WERI-Rb-1 (cell line): ENCODE data around the gene AGAP1.

Experiments used
- DNase-seq: peaks from one replicate; pipeline ENCODE4 v3.0.0-alpha.2; 2020
- H3K27ac ChIP-seq: fragments of 250-450 bp; sonication (Bioruptor Pico); 2 replicates; pipeline ENCODE4 v1.5.1; 2020; ENCODE audit warnings: mild to moderate bottlenecking, moderate library complexity
- H3K27me3 ChIP-seq: fragments of 250-450 bp; sonication (Bioruptor Pico); 2 replicates; pipeline ENCODE4 v1.5.1; 2021; ENCODE audit warnings: mild to moderate bottlenecking, low read depth, moderate library complexity; ENCODE audit not compliant: insufficient read depth, severe bottlenecking
- H3K36me3 ChIP-seq: fragments of 250-450 bp; sonication (Bioruptor Pico); 2 replicates; pipeline ENCODE4 v1.5.1; 2020; ENCODE audit warnings: mild to moderate bottlenecking, moderate library complexity
- H3K4me3 ChIP-seq: 2 replicates; pipeline ENCODE4 v1.5.1; 2011; ENCODE audit warnings: low read depth, mild to moderate bottlenecking, control low read depth, low read length
- H3K9me3 ChIP-seq: fragments of 250-450 bp; sonication (Bioruptor Pico); 2 replicates; pipeline ENCODE4 v1.5.1; 2021; ENCODE audit warnings: mild to moderate bottlenecking, moderate library complexity; ENCODE audit not compliant: severe bottlenecking
- TF ChIP-seq, protein P1 (sequence below): IDR thresholded peaks from 2 replicates; pipeline ENCODE4 v1.5.1; 2011; ENCODE audit warnings: low read depth, mild to moderate bottlenecking, control low read depth, inconsistent platforms, low read length

The AGAP1 gene

DNA sequence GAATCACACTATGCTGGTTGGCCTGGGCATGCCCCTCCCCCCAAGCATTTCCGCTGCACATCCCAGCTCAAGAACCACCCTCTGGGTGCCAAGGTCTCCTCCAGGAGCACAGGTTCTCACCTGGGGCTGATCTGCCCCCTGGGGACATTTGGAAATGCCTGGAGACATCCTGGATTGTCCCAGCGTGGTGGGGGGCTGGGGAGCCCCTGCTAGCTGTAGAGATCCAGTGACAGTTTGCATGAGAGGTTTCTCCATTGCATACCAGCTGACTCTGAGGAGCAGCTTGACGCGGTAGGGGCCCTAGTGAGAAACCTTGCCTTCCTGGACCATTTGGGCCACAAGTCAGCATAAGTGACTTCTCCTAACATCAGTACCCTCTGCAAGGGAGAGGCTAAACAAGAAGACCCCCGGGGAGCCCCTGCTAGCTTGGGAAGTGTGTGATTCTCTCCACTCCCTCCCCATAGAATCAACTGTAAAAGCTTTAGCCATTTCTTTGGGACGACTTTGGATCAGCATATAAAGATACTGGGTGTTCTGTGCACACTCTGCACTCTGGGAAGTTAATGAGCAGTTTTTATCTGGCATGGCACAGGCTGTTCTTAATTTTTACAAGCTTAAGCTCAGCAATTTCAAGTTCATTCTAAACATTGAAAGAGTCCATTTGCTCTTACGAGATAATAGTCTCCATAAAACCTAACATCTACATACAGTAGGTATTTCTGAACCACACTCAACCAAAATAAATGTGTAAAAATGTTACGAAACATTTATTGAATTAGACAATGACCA, 580.2 kb downstream of the AGAP1 start:
- H3K36me3 ChIP-seq = peaks cover 14% of the 10 kb centered on the region
- TF ChIP-seq, protein P1, sequence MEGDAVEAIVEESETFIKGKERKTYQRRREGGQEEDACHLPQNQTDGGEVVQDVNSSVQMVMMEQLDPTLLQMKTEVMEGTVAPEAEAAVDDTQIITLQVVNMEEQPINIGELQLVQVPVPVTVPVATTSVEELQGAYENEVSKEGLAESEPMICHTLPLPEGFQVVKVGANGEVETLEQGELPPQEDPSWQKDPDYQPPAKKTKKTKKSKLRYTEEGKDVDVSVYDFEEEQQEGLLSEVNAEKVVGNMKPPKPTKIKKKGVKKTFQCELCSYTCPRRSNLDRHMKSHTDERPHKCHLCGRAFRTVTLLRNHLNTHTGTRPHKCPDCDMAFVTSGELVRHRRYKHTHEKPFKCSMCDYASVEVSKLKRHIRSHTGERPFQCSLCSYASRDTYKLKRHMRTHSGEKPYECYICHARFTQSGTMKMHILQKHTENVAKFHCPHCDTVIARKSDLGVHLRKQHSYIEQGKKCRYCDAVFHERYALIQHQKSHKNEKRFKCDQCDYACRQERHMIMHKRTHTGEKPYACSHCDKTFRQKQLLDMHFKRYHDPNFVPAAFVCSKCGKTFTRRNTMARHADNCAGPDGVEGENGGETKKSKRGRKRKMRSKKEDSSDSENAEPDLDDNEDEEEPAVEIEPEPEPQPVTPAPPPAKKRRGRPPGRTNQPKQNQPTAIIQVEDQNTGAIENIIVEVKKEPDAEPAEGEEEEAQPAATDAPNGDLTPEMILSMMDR = no peak
- H3K27me3 ChIP-seq = no peaks in the 10 kb centered on the region
- no peak overlapping the region for H3K4me3 ChIP-seq
- H3K27ac ChIP-seq = no peak overlapping the region
- no peak for DNase-seq
- no peaks in the 10 kb centered on the region for H3K9me3 ChIP-seq

DNA sequence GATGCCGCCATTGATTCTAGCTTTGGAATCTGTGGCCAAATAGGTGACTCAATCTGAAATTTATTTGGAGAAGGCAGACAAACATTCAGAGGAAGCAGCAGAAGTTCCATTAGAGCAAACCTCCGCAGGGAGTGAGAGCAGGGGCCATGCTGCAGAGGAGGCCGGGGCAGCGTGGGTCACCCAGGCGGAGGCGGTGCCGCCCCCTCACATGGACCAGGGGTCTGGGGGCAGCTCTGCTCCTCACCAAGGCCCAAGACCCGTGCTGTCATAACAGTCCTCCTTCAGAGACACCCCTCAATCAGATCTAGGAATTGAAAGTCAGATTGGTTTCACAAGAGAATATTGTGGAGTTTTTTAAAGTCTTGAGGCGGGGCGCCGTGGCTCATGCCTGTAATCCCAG, 582.0 kb downstream of the AGAP1 start:
- H3K27me3 ChIP-seq = no peaks in the 10 kb centered on the region
- H3K4me3 ChIP-seq = no peak overlapping the region
- H3K9me3 ChIP-seq = no peaks in the 10 kb centered on the region
- H3K27ac ChIP-seq = no peak overlapping the region
- DNase-seq = no peak
- peaks cover 7% of the 10 kb centered on the region for H3K36me3 ChIP-seq
- TF ChIP-seq, protein P1 = no peak

DNA sequence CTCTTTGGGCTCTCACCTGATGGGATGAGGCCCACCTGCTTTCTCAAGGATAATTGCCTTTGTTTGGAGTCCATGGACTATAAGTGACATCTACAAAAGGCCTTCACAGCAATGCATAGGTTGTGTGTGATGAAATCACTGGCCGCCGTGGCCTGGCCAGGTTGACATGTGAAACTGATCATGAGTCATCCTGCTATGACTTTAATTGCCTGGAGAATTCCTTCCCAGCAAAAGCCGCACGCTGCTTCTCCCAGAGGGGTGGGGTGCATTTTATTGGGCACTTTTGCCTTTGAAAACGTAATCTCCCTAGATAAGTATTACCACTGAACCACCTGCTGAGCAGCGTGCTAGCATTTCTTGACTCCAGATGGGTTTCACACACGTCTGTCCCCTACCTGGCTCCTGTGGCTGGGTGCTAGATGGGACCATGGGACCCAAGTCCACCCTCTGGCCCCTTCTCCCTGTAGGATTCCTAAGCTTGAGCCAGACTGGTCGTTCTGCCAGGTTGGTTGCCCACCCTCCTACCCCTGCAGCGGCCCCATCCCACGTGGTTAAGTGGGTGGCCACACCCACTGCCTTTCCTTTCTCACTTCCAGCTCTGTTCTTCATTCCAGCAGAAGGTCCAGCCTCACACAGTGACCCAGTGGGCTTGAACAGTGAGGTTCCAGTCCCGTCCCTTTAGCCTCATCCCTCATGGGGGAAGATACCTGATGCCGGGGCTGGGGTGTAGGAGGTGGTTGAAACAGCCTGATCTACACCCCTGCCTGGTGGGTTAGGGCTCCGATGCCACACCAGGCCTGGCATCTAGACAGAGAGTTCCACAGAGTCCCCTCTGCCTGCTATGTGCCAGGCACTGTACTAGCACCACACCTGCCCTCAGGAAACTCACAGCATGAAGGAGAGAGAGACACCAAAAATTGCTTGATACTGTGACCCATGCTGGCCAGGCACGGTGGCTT, 584.7 kb downstream of the AGAP1 start:
- H3K36me3 ChIP-seq = peaks cover 4% of the 10 kb centered on the region; the same call in 1 of the 2 replicates
- no peak overlapping the region for H3K4me3 ChIP-seq
- DNase-seq = no peak
- H3K9me3 ChIP-seq = no peaks in the 10 kb centered on the region
- no peaks in the 10 kb centered on the region for H3K27me3 ChIP-seq
- H3K27ac ChIP-seq = no peak overlapping the region
- TF ChIP-seq, protein P1 = no peak

DNA sequence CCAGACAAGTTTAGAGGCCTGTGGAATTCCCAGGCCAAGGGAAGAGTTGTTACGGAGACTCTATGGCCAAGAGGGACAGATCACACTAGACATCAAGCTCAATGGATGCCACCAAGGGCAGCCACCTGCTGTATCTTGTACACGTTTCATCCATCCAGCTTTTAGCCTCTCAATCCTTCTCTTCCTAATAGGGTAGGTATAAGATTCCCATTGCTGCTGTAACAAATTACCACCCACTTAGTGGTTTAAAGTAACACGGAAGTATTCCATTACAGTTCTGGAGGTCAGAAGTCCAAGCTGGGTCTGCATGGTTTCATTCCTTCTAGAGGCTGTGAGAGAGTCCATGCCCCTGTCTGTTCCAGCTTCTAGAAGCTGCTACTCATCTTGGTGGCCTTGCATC, 586.6 kb downstream of the AGAP1 start:
- no peak for DNase-seq
- Histone ChIP-seq H3K27ac (no peak overlapping the region), H3K36me3 (peaks cover 4% of the 10 kb centered on the region; the same call in 1 of the 2 replicates), H3K27me3 (no peaks in the 10 kb centered on the region), H3K4me3 (no peak overlapping the region), H3K9me3 (no peaks in the 10 kb centered on the region)
- TF ChIP-seq, protein P1 = no peak

DNA sequence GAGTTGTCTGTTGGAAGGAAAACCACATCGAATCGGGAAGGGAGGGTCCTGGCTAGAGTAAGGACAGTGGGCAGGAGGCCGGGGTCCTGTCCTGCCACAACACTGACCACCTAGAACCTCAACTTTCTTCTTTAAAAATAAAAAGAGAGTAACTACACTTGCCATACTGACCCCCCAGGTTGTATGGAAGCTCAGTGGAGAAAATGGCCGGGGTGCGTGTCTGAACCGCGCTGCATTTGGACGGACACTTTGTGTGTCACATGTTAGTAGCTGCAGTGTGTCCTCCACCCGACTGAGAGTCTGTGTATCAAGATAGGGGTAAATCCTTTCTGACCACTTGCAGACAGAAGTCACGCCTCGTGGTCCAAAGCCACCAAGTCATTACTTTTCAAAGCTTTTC, 587.3 kb downstream of the AGAP1 start:
- Histone ChIP-seq H3K36me3 (peaks cover 4% of the 10 kb centered on the region; the same call in 1 of the 2 replicates), H3K9me3 (no peaks in the 10 kb centered on the region), H3K27me3 (no peaks in the 10 kb centered on the region), H3K27ac (no peak overlapping the region), H3K4me3 (no peak overlapping the region)
- TF ChIP-seq, protein P1 = no peak
- DNase-seq = no peak
